Ishikawa (cell line): Measurements from ENCODE around the gene FBXW11.

Experiments used
- EGR1 ChIP-seq: IDR thresholded peaks from 2 replicates; pipeline ENCODE4 v1.6.1; 2012
- EP300 ChIP-seq: IDR thresholded peaks from 2 replicates; pipeline ENCODE4 v1.6.1; 2012; ENCODE audit warnings: borderline replicate concordance
- FOXM1 ChIP-seq: IDR thresholded peaks from 2 replicates; pipeline ENCODE4 v1.6.1; 2012; ENCODE audit warnings: low read depth, borderline replicate concordance
- NFIC ChIP-seq: IDR thresholded peaks from 2 replicates; pipeline ENCODE4 v1.6.1; 2012
- RAD21 ChIP-seq: IDR thresholded peaks from 2 replicates; pipeline ENCODE4 v1.6.1; 2012; ENCODE audit warnings: low read depth
- TAF1 ChIP-seq: IDR thresholded peaks from 2 replicates; pipeline ENCODE4 v1.6.1; 2012; ENCODE audit warnings: low read depth, mild to moderate bottlenecking
- TCF12 ChIP-seq: IDR thresholded peaks from 2 replicates; pipeline ENCODE4 v1.6.1; 2012; ENCODE audit warnings: low read depth
- YY1 ChIP-seq: IDR thresholded peaks from 2 replicates; pipeline ENCODE4 v1.6.1; 2012; ENCODE audit warnings: low read depth
- TF ChIP-seq, protein P1 (sequence below): IDR thresholded peaks from 2 replicates; pipeline ENCODE4 v1.6.1; 2012
- TF ChIP-seq, protein P2 (sequence below): IDR thresholded peaks from 2 replicates; pipeline ENCODE4 v1.6.1; 2012; ENCODE audit warnings: low read depth, mild to moderate bottlenecking

DNA sequence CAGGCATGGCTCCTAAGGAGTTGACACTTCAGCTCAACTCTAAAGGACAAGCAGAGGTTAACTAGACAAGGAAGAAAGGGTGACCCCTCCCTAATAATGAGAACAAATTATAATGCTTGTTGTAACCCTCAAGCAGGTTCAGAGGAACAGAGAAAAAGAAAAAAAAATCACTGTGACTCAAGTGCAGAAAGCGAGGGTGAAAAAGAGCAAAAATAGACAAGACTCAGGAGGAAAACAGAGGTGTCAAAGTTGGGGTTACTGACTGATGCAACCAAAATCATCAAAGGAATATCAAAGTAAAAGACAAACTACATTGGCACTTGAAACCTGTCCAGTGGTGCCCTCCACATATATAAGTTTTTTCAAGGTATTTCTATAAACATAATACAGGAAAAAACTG, 28.4 kb downstream of the FBXW11 start:
- TF ChIP-seq, protein P1, sequence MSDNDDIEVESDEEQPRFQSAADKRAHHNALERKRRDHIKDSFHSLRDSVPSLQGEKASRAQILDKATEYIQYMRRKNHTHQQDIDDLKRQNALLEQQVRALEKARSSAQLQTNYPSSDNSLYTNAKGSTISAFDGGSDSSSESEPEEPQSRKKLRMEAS: no peak
- TF ChIP-seq TAF1 (no peak), EP300 (no peak), NFIC (no peak), TCF12 (no peak), RAD21 (no peak), YY1 (no peak), EGR1 (no peak), FOXM1 (no peak)
- TF ChIP-seq, protein P2, sequence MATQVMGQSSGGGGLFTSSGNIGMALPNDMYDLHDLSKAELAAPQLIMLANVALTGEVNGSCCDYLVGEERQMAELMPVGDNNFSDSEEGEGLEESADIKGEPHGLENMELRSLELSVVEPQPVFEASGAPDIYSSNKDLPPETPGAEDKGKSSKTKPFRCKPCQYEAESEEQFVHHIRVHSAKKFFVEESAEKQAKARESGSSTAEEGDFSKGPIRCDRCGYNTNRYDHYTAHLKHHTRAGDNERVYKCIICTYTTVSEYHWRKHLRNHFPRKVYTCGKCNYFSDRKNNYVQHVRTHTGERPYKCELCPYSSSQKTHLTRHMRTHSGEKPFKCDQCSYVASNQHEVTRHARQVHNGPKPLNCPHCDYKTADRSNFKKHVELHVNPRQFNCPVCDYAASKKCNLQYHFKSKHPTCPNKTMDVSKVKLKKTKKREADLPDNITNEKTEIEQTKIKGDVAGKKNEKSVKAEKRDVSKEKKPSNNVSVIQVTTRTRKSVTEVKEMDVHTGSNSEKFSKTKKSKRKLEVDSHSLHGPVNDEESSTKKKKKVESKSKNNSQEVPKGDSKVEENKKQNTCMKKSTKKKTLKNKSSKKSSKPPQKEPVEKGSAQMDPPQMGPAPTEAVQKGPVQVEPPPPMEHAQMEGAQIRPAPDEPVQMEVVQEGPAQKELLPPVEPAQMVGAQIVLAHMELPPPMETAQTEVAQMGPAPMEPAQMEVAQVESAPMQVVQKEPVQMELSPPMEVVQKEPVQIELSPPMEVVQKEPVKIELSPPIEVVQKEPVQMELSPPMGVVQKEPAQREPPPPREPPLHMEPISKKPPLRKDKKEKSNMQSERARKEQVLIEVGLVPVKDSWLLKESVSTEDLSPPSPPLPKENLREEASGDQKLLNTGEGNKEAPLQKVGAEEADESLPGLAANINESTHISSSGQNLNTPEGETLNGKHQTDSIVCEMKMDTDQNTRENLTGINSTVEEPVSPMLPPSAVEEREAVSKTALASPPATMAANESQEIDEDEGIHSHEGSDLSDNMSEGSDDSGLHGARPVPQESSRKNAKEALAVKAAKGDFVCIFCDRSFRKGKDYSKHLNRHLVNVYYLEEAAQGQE: no peak
